B cell (primary cell): Measurements from ENCODE around the gene JUNB. TPM values are rescaled to one million over a fixed set of nuclear protein-coding genes. Genes with fewer than 3 reads are reported as not detected.
A peak's percentile ranks its signal among the peaks of the same experiment; 100 is the strongest.

ENCODE experiments used
- ATAC-seq: fragments of 200-7000 bp; cut with Tn5 transposase; one replicate; pipeline ENCODE4 v1.10.0; 2021; ENCODE audit warnings: low read depth, mild to moderate bottlenecking, moderate number of reproducible peaks, moderate library complexity
- CTCF ChIA-PET: fragments of 350-600 bp; sonication (Branson Sonifier 250); formaldehyde crosslinking; loops from one replicate; lab custom pipeline; 2021; ENCODE audit warnings: antibody characterized with exemption, inconsistent platforms; lab: Charles Lee
- POLR2A ChIA-PET: fragments of 350-600 bp; sonication (Branson Sonifier 250); formaldehyde crosslinking; loops from one replicate; lab custom pipeline; 2021; ENCODE audit warnings: antibody characterized with exemption; lab: Charles Lee
- DNase-seq: peaks from one replicate; pipeline ENCODE4 v3.0.0; 2013
- H2AFZ ChIP-seq: 2 replicates; pipeline ENCODE4 v1.6.1; 2012; ENCODE audit warnings: mild to moderate bottlenecking, low read depth, low read length; ENCODE audit not compliant: insufficient read depth, poor library complexity, severe bottlenecking
- H3K27ac ChIP-seq, 2 donors: 1 replicate in 1 of 2; 2 replicates in 1 of 2; pipeline ENCODE4 v1.5.1; 2012 to 2013; ENCODE audit warnings: low read length in 2 of 2, mild to moderate bottlenecking in 2 of 2, moderate library complexity in 1 of 2
- H3K27me3 ChIP-seq, 4 experiments: fragments of 200-600 bp in 1 of 4; sonication (generic) in 1 of 4; replicated peaks in 1 of 4; 1 replicate in 2 of 4; 2 replicates in 2 of 4; pipeline versions ENCODE4 v1.6.1 to v1.7.0; 2013 to 2016; ENCODE audit warnings: low read length in 3 of 4, mild to moderate bottlenecking in 2 of 4, mixed read lengths in 1 of 4, moderate library complexity in 1 of 4; ENCODE audit not compliant: insufficient read depth in 4 of 4, control insufficient read depth in 3 of 4; ENCODE audit errors: control extremely low read depth in 1 of 4
- H3K36me3 ChIP-seq, 2 experiments: replicated peaks in 1 of 2; 1 replicate in 1 of 2; 2 replicates in 1 of 2; pipeline versions ENCODE4 v1.6.1 to v1.7.1; 2013; ENCODE audit warnings: low read length in 1 of 2; ENCODE audit not compliant: insufficient read depth in 2 of 2, control insufficient read depth in 1 of 2; ENCODE audit errors: control extremely low read depth in 1 of 2, extremely low read depth in 1 of 2
- H3K4me1 ChIP-seq, 2 donors: fragments of 200-600 bp in 1 of 2; sonication (generic) in 1 of 2; 1 replicate in 1 of 2; 2 replicates in 1 of 2; pipeline versions ENCODE4 v1.5.1 to v1.6.1; 2013 to 2017; ENCODE audit warnings: low read length in 2 of 2; ENCODE audit not compliant: control insufficient read depth in 2 of 2, insufficient read depth in 2 of 2
- H3K4me2 ChIP-seq: replicated peaks from 2 replicates; pipeline ENCODE3; 2012; ENCODE audit warnings: mild to moderate bottlenecking, low read depth, low read length; ENCODE audit not compliant: poor library complexity, severe bottlenecking
- H3K4me3 ChIP-seq, 5 experiments: fragments of 200-600 bp in 1 of 5; sonication (generic) in 1 of 5; 1 replicate in 3 of 5; 2 replicates in 2 of 5; pipeline versions ENCODE4 v1.5.1 to v1.7.0; 2011 to 2016; ENCODE audit warnings: low read length in 4 of 5, mild to moderate bottlenecking in 4 of 5, low read depth in 2 of 5, control low read depth in 1 of 5, moderate library complexity in 1 of 5; ENCODE audit not compliant: insufficient read depth in 1 of 5; ENCODE audit errors: control extremely low read depth in 1 of 5, extremely low read depth in 1 of 5
- H3K79me2 ChIP-seq: fragments of 200-600 bp; sonication (generic); one replicate; pipeline ENCODE4 v1.6.0; 2016; ENCODE audit warnings: low read length; ENCODE audit not compliant: control insufficient read depth, insufficient read depth
- H3K9ac ChIP-seq: fragments of 200-600 bp; sonication (generic); 2 replicates; pipeline ENCODE4 v1.6.1; 2017; ENCODE audit warnings: mild to moderate bottlenecking, low read length, moderate library complexity
- H3K9me3 ChIP-seq, 3 donors: one replicate each; pipeline versions ENCODE4 v1.6.1 to v1.7.1; 2013; ENCODE audit warnings: low read length in 2 of 3; ENCODE audit not compliant: control insufficient read depth in 2 of 3, insufficient read depth in 1 of 3; ENCODE audit errors: control extremely low read depth in 1 of 3
- H4K20me1 ChIP-seq: 2 replicates; pipeline ENCODE4 v1.6.0; 2012; ENCODE audit warnings: mild to moderate bottlenecking, low read length; ENCODE audit not compliant: insufficient read depth, control insufficient read depth, poor library complexity, severe bottlenecking
- H3K27ac Mint-ChIP-seq: one replicate; pipeline ENCODE4 v1.8.0; 2021; ENCODE audit warnings: mixed read lengths
- H3K27me3 Mint-ChIP-seq: one replicate; pipeline ENCODE4 v1.8.0; 2021; ENCODE audit warnings: mixed read lengths
- H3K4me1 Mint-ChIP-seq: one replicate; pipeline ENCODE4 v1.8.0; 2021; ENCODE audit warnings: mixed read lengths
- H3K4me3 Mint-ChIP-seq: one replicate; pipeline ENCODE4 v1.8.0; 2021; ENCODE audit warnings: mixed read lengths
- H3K9me3 Mint-ChIP-seq: one replicate; pipeline ENCODE4 v1.8.0; 2022; ENCODE audit warnings: mixed read lengths; ENCODE audit not compliant: insufficient read depth
- CTCF ChIP-seq: fragments of 200-600 bp; IDR thresholded peaks from one replicate; pipeline ENCODE4 v1.8.0; 2022; ENCODE audit warnings: antibody characterized with exemption, mild to moderate bottlenecking
- EZH2 ChIP-seq: IDR thresholded peaks from 2 replicates; pipeline ENCODE4 v1.6.1; 2012; ENCODE audit warnings: borderline replicate concordance, low read depth, mild to moderate bottlenecking, moderate library complexity, low read length; ENCODE audit not compliant: insufficient read depth, poor library complexity, severe bottlenecking
- WGBS: methylation state at CpG from one replicate; pipeline ENCODE4 v1.1.5; 2013; ENCODE audit warnings: missing lambda C conversion rate; ENCODE audit not compliant: insufficient coverage; 5-methylcytosine and 5-hydroxymethylcytosine counted together
- intact Hi-C: fragments of 100-400 bp; cut with micrococcal nuclease; formaldehyde crosslinking; loops from one replicate; pipeline ENCODE4 v1.10.0; 2022
- polyA plus RNA-seq: library from polyadenylated mRNA; depleted of rRNA; stranded (reverse); fragments of >200 nt; gene quantifications from 2 replicates; pipeline ENCODE4 v1.2.3, GENCODE V29; 2012
- total RNA-seq, 2 donors: library from RNA; stranded (reverse); fragments of 120-200 nt in 1 of 2; gene quantifications; 1 replicate in 1 of 2; 2 replicates in 1 of 2; pipeline versions ENCODE4 v1.2.3 to v1.2.4, GENCODE V29; 2013 to 2022

JUNB gene
- total and polyA plus RNA-seq, 2 donors (not counting 1 experiment from before 2014, with no cell fraction given), result 206 to 4,055 TPM

- H3K4me3 Mint-ChIP-seq, result no peak overlapping the region
- no peak for ATAC-seq
- Histone ChIP-seq H3K4me2 (peak overlapping the region; percentile 96), H2AFZ (no peak overlapping the region), H3K4me1 (peaks cover 75 to 84% of the 10 kb centered on the region in 2 donors), H3K9me3 (no peaks in the 10 kb centered on the region), H3K27ac (peak overlapping the region; percentile 92 to 97), H3K27me3 (no peaks in the 10 kb centered on the region), H4K20me1 (no peaks in the 10 kb centered on the region), H3K9ac (peak overlapping the region; percentile 13), H3K79me2 (no peaks in the 10 kb centered on the region), H3K4me3 (no peak overlapping the region), H3K36me3 (no peaks in the 10 kb centered on the region)
- intact Hi-C loops, result loop anchor here (5.0 kb wide), 1 partner anchor 1203 kb away; no protein-coding TSS in a partner anchor
- no peaks in the 10 kb centered on the region for H3K27me3 Mint-ChIP-seq
- DNase-seq, result peak; percentile 71
- WGBS, result 53% methylated on average over 4 of the region's 4 CpGs
- no peaks in the 10 kb centered on the region for H3K9me3 Mint-ChIP-seq
- ChIA-PET POLR2A (interaction anchor here (1.8 to 4.9 kb wide), 3 partner anchors 8 to 11 kb away, joined by 5 to 118 read pairs (median 36); partner anchors contain the start of gene JUNB), CTCF (interaction anchor here (3.9 to 5.0 kb wide), 2 partner anchors 8 to 11 kb away, joined by 28 to 65 read pairs; no protein-coding TSS in a partner anchor)
- H3K27ac Mint-ChIP-seq, result no peak overlapping the region
- H3K4me1 Mint-ChIP-seq, result peaks cover 44% of the 10 kb centered on the region
- TF ChIP-seq EZH2 (no peak), CTCF (no peak)
Measured at GRCh38 chr19:12785431-12786031, 5.8 kb upstream of the JUNB start.
